HG03432 (cell line): ENCODE measurements around the gene APOA1.
"Not testable (repeated sequence)": the region's sequence is repeated elsewhere in the genome, so short reads cannot be mapped to it uniquely, and the experiment has no call there.

Experiments used
- ATAC-seq: cut with Tn5 transposase; IDR thresholded peaks from one replicate; pipeline ENCODE4 v1.9.1; 2021; ENCODE audit warnings: mild to moderate bottlenecking, moderate library complexity; ENCODE audit not compliant: unreplicated experiment

The APOA1 gene

GRCh38 chr11:116821050-116821918 is 16.1 kb downstream of the APOA1 start:
- ATAC-seq: no peak

- no peak for ATAC-seq
Measured at GRCh38 chr11:116819049-116819448, 18.4 kb downstream of the APOA1 start.

GRCh38 chr11:116814502-116814901 is 22.9 kb downstream of the APOA1 start:
- ATAC-seq: no peak

- no peak for ATAC-seq
Measured at GRCh38 chr11:116813781-116814471, 23.5 kb downstream of the APOA1 start.

- no peak for ATAC-seq
Measured at GRCh38 chr11:116813170-116813569, 24.3 kb downstream of the APOA1 start.

GRCh38 chr11:116812109-116812508 is 25.3 kb downstream of the APOA1 start:
- no peak for ATAC-seq

- no peak for ATAC-seq
Measured at GRCh38 chr11:116811194-116811593, 26.2 kb downstream of the APOA1 start.

GRCh38 chr11:116808262-116809175 is 28.9 kb downstream of the APOA1 start:
- ATAC-seq: no peak

- no peak for ATAC-seq
Measured at GRCh38 chr11:116807601-116808261, 29.7 kb downstream of the APOA1 start.

- ATAC-seq: no peak
Measured at GRCh38 chr11:116804001-116804400, 33.4 kb downstream of the APOA1 start.

GRCh38 chr11:116801662-116802061 is 35.8 kb downstream of the APOA1 start:
- ATAC-seq: not testable (repeated sequence)

GRCh38 chr11:116800610-116801009 is 36.8 kb downstream of the APOA1 start:
- no peak for ATAC-seq

GRCh38 chr11:116798368-116798767 is 39.1 kb downstream of the APOA1 start:
- no peak for ATAC-seq

- ATAC-seq: no peak
Measured at GRCh38 chr11:116797816-116798215, 39.6 kb downstream of the APOA1 start.

GRCh38 chr11:116796548-116796947 is 40.9 kb downstream of the APOA1 start:
- ATAC-seq: no peak

GRCh38 chr11:116794851-116795250 is 42.6 kb downstream of the APOA1 start:
- no peak for ATAC-seq

- no peak for ATAC-seq
Measured at GRCh38 chr11:116793772-116794097, 43.7 kb downstream of the APOA1 start.

GRCh38 chr11:116792869-116793771 is 44.3 kb downstream of the APOA1 start:
- ATAC-seq: no peak

- no peak for ATAC-seq
Measured at GRCh38 chr11:116792144-116792868, 45.1 kb downstream of the APOA1 start.
